NCI-H1105 (cell line): ENCODE results near the gene CXCL12.

Experiments
- DNase-seq: peaks from one replicate; lab custom pipeline; 2025; lab: John Stamatoyannopoulos, UW

Gene CXCL12

GRCh38 chr10:44334091-44334490, 50.8 kb downstream of the CXCL12 start:
- no peak for DNase-seq

GRCh38 chr10:44333511-44333910, 51.4 kb downstream of the CXCL12 start:
- DNase-seq: no peak

GRCh38 chr10:44332465-44332864, 52.4 kb downstream of the CXCL12 start:
- no peak for DNase-seq

- no peak for DNase-seq
These were observed 54.5 kb downstream of the CXCL12 start for GRCh38 chr10:44330431-44330830.

GRCh38 chr10:44327461-44327860, 57.4 kb downstream of the CXCL12 start:
- DNase-seq: no peak
